BLaER1 (cell line): ENCODE measurements around the gene BBOX1.

Experiments used
- H3K27ac ChIP-seq: shearing (Covaris generic); formaldehyde crosslinking; 2 replicates; pipeline ENCODE4 v1.8.1; 2022
- H3K27me3 ChIP-seq: shearing (Covaris generic); formaldehyde crosslinking; 2 replicates; pipeline ENCODE4 v1.8.1; 2022
- H3K36me3 ChIP-seq: shearing (Covaris generic); formaldehyde crosslinking; 2 replicates; pipeline ENCODE4 v1.8.1; 2022
- H3K4me1 ChIP-seq: shearing (Covaris generic); formaldehyde crosslinking; 2 replicates; pipeline ENCODE4 v1.8.1; 2022
- H3K4me2 ChIP-seq: shearing (Covaris generic); formaldehyde crosslinking; 2 replicates; pipeline ENCODE4 v1.8.1; 2022
- H3K4me3 ChIP-seq: shearing (Covaris generic); formaldehyde crosslinking; 2 replicates; pipeline ENCODE4 v1.8.1; 2022
- H3K9ac ChIP-seq: shearing (Covaris generic); formaldehyde crosslinking; 2 replicates; pipeline ENCODE4 v1.8.1; 2022
- H3K9me3 ChIP-seq: shearing (Covaris generic); formaldehyde crosslinking; 2 replicates; pipeline ENCODE4 v1.8.1; 2022
- H4K20me1 ChIP-seq: shearing (Covaris generic); formaldehyde crosslinking; 2 replicates; pipeline ENCODE4 v1.8.1; 2022
- Cebpa-rat ChIP-seq: shearing (Covaris generic); IDR thresholded peaks from 2 replicates; pipeline ENCODE4 v1.8.1; 2022

Gene BBOX1

GRCh38 chr11:27055065-27055682, 14.6 kb downstream of the BBOX1 start:
- no peaks in the 10 kb centered on the region for H4K20me1 ChIP-seq
- no peak for TF ChIP-seq Cebpa-rat
- no peak overlapping the region for H3K4me3 ChIP-seq
- H3K27me3 ChIP-seq: no peaks in the 10 kb centered on the region
- no peak overlapping the region for H3K27ac ChIP-seq
- no peak overlapping the region for H3K9ac ChIP-seq
- no peaks in the 10 kb centered on the region for H3K36me3 ChIP-seq
- 0 out of 2 replicates have a peak, but pooled peaks cover 1% of the 10 kb centered on the region for H3K9me3 ChIP-seq
- H3K4me1 ChIP-seq: no peaks in the 10 kb centered on the region
- H3K4me2 ChIP-seq: no peak overlapping the region

- H4K20me1 ChIP-seq: no peaks in the 10 kb centered on the region
- no peaks in the 10 kb centered on the region for H3K27me3 ChIP-seq
- no peaks in the 10 kb centered on the region for H3K4me1 ChIP-seq
- no peak for TF ChIP-seq Cebpa-rat
- no peaks in the 10 kb centered on the region for H3K9me3 ChIP-seq
- H3K27ac ChIP-seq: no peak overlapping the region
- H3K4me2 ChIP-seq: no peak overlapping the region
- no peak overlapping the region for H3K4me3 ChIP-seq
- H3K36me3 ChIP-seq: no peaks in the 10 kb centered on the region
- no peak overlapping the region for H3K9ac ChIP-seq
Observed at GRCh38 chr11:27057091-27057780, 16.6 kb downstream of the BBOX1 start.

GRCh38 chr11:27058456-27058855, 17.8 kb downstream of the BBOX1 start:
- H3K36me3 ChIP-seq: no peaks in the 10 kb centered on the region
- H3K27me3 ChIP-seq: no peaks in the 10 kb centered on the region
- no peak overlapping the region for H3K4me2 ChIP-seq
- no peaks in the 10 kb centered on the region for H3K9me3 ChIP-seq
- H3K4me3 ChIP-seq: no peak overlapping the region
- no peak for TF ChIP-seq Cebpa-rat
- H4K20me1 ChIP-seq: no peaks in the 10 kb centered on the region
- H3K27ac ChIP-seq: no peak overlapping the region
- no peaks in the 10 kb centered on the region for H3K4me1 ChIP-seq
- no peak overlapping the region for H3K9ac ChIP-seq

GRCh38 chr11:27059431-27059830, 18.8 kb downstream of the BBOX1 start:
- H3K4me3 ChIP-seq: no peak overlapping the region
- H3K27ac ChIP-seq: no peak overlapping the region
- no peak for TF ChIP-seq Cebpa-rat
- no peak overlapping the region for H3K4me2 ChIP-seq
- H3K9me3 ChIP-seq: no peaks in the 10 kb centered on the region
- no peak overlapping the region for H3K9ac ChIP-seq
- no peaks in the 10 kb centered on the region for H4K20me1 ChIP-seq
- no peaks in the 10 kb centered on the region for H3K36me3 ChIP-seq
- no peaks in the 10 kb centered on the region for H3K4me1 ChIP-seq
- H3K27me3 ChIP-seq: no peaks in the 10 kb centered on the region

GRCh38 chr11:27060816-27061460, 20.3 kb downstream of the BBOX1 start:
- Histone ChIP-seq H3K4me1 (no peaks in the 10 kb centered on the region), H3K4me3 (no peak overlapping the region), H3K9me3 (no peaks in the 10 kb centered on the region), H3K4me2 (no peak overlapping the region), H3K9ac (no peak overlapping the region), H3K27ac (no peak overlapping the region), H3K27me3 (no peaks in the 10 kb centered on the region), H4K20me1 (no peaks in the 10 kb centered on the region), H3K36me3 (no peaks in the 10 kb centered on the region)
- no peak for TF ChIP-seq Cebpa-rat

- H3K4me1 ChIP-seq: no peaks in the 10 kb centered on the region
- no peak overlapping the region for H3K27ac ChIP-seq
- H3K36me3 ChIP-seq: no peaks in the 10 kb centered on the region
- H3K9me3 ChIP-seq: no peaks in the 10 kb centered on the region
- no peaks in the 10 kb centered on the region for H4K20me1 ChIP-seq
- H3K27me3 ChIP-seq: no peaks in the 10 kb centered on the region
- no peak overlapping the region for H3K4me2 ChIP-seq
- no peak overlapping the region for H3K9ac ChIP-seq
- H3K4me3 ChIP-seq: no peak overlapping the region
- no peak for TF ChIP-seq Cebpa-rat
Observed at GRCh38 chr11:27061461-27061821, 20.8 kb downstream of the BBOX1 start.

- Histone ChIP-seq H3K4me3 (no peak overlapping the region), H3K4me2 (no peak overlapping the region), H3K36me3 (no peaks in the 10 kb centered on the region), H3K4me1 (no peaks in the 10 kb centered on the region), H3K27me3 (no peaks in the 10 kb centered on the region), H3K27ac (no peak overlapping the region), H4K20me1 (no peaks in the 10 kb centered on the region), H3K9ac (no peak overlapping the region), H3K9me3 (no peaks in the 10 kb centered on the region)
- TF ChIP-seq Cebpa-rat: no peak
Observed at GRCh38 chr11:27064086-27064485, 23.5 kb downstream of the BBOX1 start.

- Histone ChIP-seq H3K36me3 (no peaks in the 10 kb centered on the region), H3K27ac (no peak overlapping the region), H3K4me2 (no peak overlapping the region), H3K4me3 (no peak overlapping the region), H3K9me3 (no peaks in the 10 kb centered on the region), H4K20me1 (no peaks in the 10 kb centered on the region), H3K4me1 (no peaks in the 10 kb centered on the region), H3K9ac (no peak overlapping the region), H3K27me3 (no peaks in the 10 kb centered on the region)
- no peak for TF ChIP-seq Cebpa-rat
Observed at GRCh38 chr11:27075192-27075591, 34.6 kb downstream of the BBOX1 start.

GRCh38 chr11:27075655-27076054, 35.0 kb downstream of the BBOX1 start:
- Histone ChIP-seq H3K9ac (no peak overlapping the region), H4K20me1 (no peaks in the 10 kb centered on the region), H3K9me3 (no peaks in the 10 kb centered on the region), H3K27me3 (no peaks in the 10 kb centered on the region), H3K36me3 (no peaks in the 10 kb centered on the region), H3K4me2 (no peak overlapping the region), H3K4me1 (no peaks in the 10 kb centered on the region), H3K4me3 (no peak overlapping the region), H3K27ac (no peak overlapping the region)
- no peak for TF ChIP-seq Cebpa-rat

- no peak for TF ChIP-seq Cebpa-rat
- Histone ChIP-seq H3K27me3 (no peaks in the 10 kb centered on the region), H3K27ac (no peak overlapping the region), H3K4me2 (no peak overlapping the region), H3K4me3 (no peak overlapping the region), H3K9me3 (no peaks in the 10 kb centered on the region), H3K9ac (no peak overlapping the region), H3K36me3 (no peaks in the 10 kb centered on the region), H3K4me1 (no peaks in the 10 kb centered on the region), H4K20me1 (no peaks in the 10 kb centered on the region)
Observed at GRCh38 chr11:27076121-27076589, 35.5 kb downstream of the BBOX1 start.
